ENCODE results near the gene RICTOR. TPM values are rescaled to one million over a fixed set of nuclear protein-coding genes. Genes with fewer than 3 reads are reported as not detected.
A peak's percentile ranks its signal among the peaks of the same experiment; 100 is the strongest.

The RICTOR gene
- polyA plus RNA-seq, 2 of the 4 experiments (the other 2 are of a cell fraction) = 6.5 to 28.5 TPM

- TF ChIP-seq, protein P1, sequence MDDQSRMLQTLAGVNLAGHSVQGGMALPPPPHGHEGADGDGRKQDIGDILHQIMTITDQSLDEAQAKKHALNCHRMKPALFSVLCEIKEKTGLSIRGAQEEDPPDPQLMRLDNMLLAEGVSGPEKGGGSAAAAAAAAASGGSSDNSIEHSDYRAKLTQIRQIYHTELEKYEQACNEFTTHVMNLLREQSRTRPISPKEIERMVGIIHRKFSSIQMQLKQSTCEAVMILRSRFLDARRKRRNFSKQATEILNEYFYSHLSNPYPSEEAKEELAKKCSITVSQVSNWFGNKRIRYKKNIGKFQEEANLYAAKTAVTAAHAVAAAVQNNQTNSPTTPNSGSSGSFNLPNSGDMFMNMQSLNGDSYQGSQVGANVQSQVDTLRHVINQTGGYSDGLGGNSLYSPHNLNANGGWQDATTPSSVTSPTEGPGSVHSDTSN (IDR thresholded peaks at IDR 0.05) = no peak
- TF ChIP-seq PHF8 (IDR thresholded peaks at IDR 0.05; ENCODE audit: borderline replicate concordance, low read depth) = no peak
- no peak for TF ChIP-seq NPAS2 (CRISPR knock-in tag; IDR thresholded peaks at IDR 0.05; ENCODE audit: borderline replicate concordance)
- TF ChIP-seq TP53 (CRISPR knock-in tag; IDR thresholded peaks at IDR 0.05) = no peak
- ATAC-seq (peak in 1 of 2 experiments; percentile 14; a peak in 2 of 6 replicates), FAIRE-seq (no peak), DNase-seq (ENCODE audit: low read depth in 1 of 2, low spot score in 1 of 2) (no peak)
- ChIA-PET CTCF (interaction anchor here (1.2 kb wide), 2 partner anchors 12 to 19 kb away, joined by 3 to 4 read pairs; no protein-coding TSS in a partner anchor), POLR2A (no interaction called here)
- no peak overlapping the region for H3K27ac ChIP-seq
- no peak overlapping the region for H3K4me2 ChIP-seq
- no peaks in the 10 kb centered on the region for H3K9me3 ChIP-seq
- 91% methylated on average over 4 of the region's 4 CpGs for WGBS (ENCODE audit: missing lambda C conversion rate)
- H3K4me1 ChIP-seq = no peaks in the 10 kb centered on the region
- H3K4me3 ChIP-seq = no peak overlapping the region
Observed at GRCh38 chr5:38932854-38933408, 141.3 kb downstream of the RICTOR start.

DNA sequence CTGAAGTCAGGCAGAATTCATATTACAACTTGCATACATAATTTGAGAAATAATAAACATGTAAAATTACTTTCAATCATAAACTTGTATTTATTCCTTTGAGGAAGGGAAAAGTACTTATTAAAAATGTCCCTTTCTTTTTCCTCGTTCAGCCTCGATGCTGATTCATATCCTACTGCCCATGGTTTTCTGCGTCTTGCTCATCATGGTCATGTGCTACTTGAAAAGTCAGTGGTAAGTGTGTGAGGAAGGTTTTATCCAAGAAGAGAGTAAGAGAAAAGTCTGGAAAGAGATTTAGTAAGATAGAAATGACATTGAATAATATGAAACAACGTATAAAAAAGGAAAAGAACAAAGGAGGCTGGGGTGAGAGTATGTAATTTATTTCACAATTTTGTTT lies 142.5 kb downstream of the RICTOR start:
- Histone ChIP-seq H3K4me2 (no peak overlapping the region), H3K9me3 (no peaks in the 10 kb centered on the region), H3K27ac (no peak overlapping the region), H3K4me1 (no peaks in the 10 kb centered on the region), H3K4me3 (no peak overlapping the region)
- DNase-seq (ENCODE audit: low read depth in 1 of 2, low spot score in 1 of 2) (no peak), ATAC-seq (no peak), FAIRE-seq (no peak)
- 89% methylated on average over 4 of the region's 4 CpGs for WGBS (ENCODE audit: missing lambda C conversion rate)
- ChIA-PET POLR2A (no interaction called here), CTCF (interaction anchor here (1.1 kb wide), 1 partner anchor 9 kb away, joined by 7 read pairs; no protein-coding TSS in a partner anchor)
- TF ChIP-seq, protein P1 (IDR thresholded peaks at IDR 0.05) = no peak
- TF ChIP-seq RNF2 (IDR thresholded peaks at IDR 0.05; ENCODE audit: borderline replicate concordance, low read depth) (no peak), MYC (IDR thresholded peaks at IDR 0.05; ENCODE audit: borderline replicate concordance, low read length) (no peak), REST (IDR thresholded peaks at IDR 0.05) (no peak), HOXB5 (CRISPR knock-in tag; IDR thresholded peaks at IDR 0.05) (no peak), NFE2L2 (conservative IDR thresholded peaks at IDR 0.05; ENCODE audit: low read length) (no peak)

- H3K4me1 ChIP-seq = no peaks in the 10 kb centered on the region
- no peak overlapping the region for H3K27ac ChIP-seq
- DNase-seq (ENCODE audit: low read depth in 1 of 2, low spot score in 1 of 2) = no peak
- H3K9me3 ChIP-seq = no peaks in the 10 kb centered on the region
- ChIA-PET POLR2A (no interaction called here), CTCF (interaction anchor here (0.9 kb wide), 1 partner anchor 488 kb away, joined by 3 read pairs; no protein-coding TSS in a partner anchor)
- H3K4me3 ChIP-seq = no peak overlapping the region
- TF ChIP-seq HOXB13 (CRISPR knock-in tag; IDR thresholded peaks at IDR 0.05; ENCODE audit: low read depth) = no peak
- no peak for TF ChIP-seq EHMT2 (IDR thresholded peaks at IDR 0.05; ENCODE audit: low read depth)
- TF ChIP-seq, protein P2, sequence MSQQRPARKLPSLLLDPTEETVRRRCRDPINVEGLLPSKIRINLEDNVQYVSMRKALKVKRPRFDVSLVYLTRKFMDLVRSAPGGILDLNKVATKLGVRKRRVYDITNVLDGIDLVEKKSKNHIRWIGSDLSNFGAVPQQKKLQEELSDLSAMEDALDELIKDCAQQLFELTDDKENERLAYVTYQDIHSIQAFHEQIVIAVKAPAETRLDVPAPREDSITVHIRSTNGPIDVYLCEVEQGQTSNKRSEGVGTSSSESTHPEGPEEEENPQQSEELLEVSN (IDR thresholded peaks at IDR 0.05; ENCODE audit: borderline replicate concordance, low read depth) = no peak
- no peak for TF ChIP-seq RARB (CRISPR knock-in tag; IDR thresholded peaks at IDR 0.05)
- TF ChIP-seq MAZ (IDR thresholded peaks at IDR 0.05; ENCODE audit: borderline replicate concordance, low read depth, low read length) = no peak
- TF ChIP-seq HOXB5 (CRISPR knock-in tag; IDR thresholded peaks at IDR 0.05) = no peak
- no peak for TF ChIP-seq ESRRA (IDR thresholded peaks at IDR 0.05; ENCODE audit: borderline replicate concordance, low read length)
- no peak for TF ChIP-seq TFCP2L1 (CRISPR knock-in tag; IDR thresholded peaks at IDR 0.05)
- no peak for TF ChIP-seq CTCF (IDR thresholded peaks at IDR 0.05)
- TF ChIP-seq ZSCAN20 (CRISPR knock-in tag; IDR thresholded peaks at IDR 0.05) = no peak
- no peak for TF ChIP-seq RCOR1 (IDR thresholded peaks at IDR 0.05; ENCODE audit: low read depth, low read length)
- no peak overlapping the region for H3K4me2 ChIP-seq
- WGBS (ENCODE audit: missing lambda C conversion rate) = 84% methylated on average over 2 of the region's 2 CpGs
- no peak for ATAC-seq
- no peak for FAIRE-seq
Observed at GRCh38 chr5:38929838-38930237, 144.4 kb downstream of the RICTOR start.
